OCI-M1 (cell line): ENCODE results near the gene KDM4C.
A peak's percentile ranks its signal among the peaks of the same experiment; 100 is the strongest.
"Not testable (repeated sequence)": the region's sequence is repeated elsewhere in the genome, so short reads cannot be mapped to it uniquely, and the experiment has no call there.

Source experiments
- DNase-seq: peaks from one replicate; lab custom pipeline; 2025; lab: John Stamatoyannopoulos, UW

Gene KDM4C

GRCh38 chr9:6764523-6764922 is 6.8 kb downstream of the KDM4C start:
- DNase-seq = no peak

GRCh38 chr9:6764950-6765349 is 7.2 kb downstream of the KDM4C start:
- no peak for DNase-seq

- DNase-seq = no peak
Observed at GRCh38 chr9:6765396-6765795, 7.6 kb downstream of the KDM4C start.

GRCh38 chr9:6766606-6767005 is 8.8 kb downstream of the KDM4C start:
- DNase-seq = no peak

DNA sequence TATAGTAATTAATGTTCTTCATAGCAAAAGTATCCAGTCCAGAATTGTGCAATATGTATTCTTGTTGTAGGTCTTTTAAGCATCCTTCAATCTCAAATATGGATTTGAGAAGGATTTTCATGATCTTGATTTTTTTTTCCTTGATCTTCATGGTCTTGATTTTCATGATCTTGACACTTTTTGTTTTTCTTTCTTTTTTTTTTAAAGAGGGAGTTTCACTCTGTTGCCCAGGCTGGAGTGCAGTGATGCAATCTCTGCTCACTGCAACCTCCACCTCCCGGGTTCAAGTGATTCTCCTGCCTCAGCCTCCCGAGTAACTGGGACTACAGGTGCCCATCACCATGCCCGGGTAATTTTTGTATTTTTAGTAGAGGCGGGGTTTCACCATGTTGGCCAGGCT is 10.8 kb downstream of the KDM4C start:
- DNase-seq = not testable (repeated sequence)

DNA sequence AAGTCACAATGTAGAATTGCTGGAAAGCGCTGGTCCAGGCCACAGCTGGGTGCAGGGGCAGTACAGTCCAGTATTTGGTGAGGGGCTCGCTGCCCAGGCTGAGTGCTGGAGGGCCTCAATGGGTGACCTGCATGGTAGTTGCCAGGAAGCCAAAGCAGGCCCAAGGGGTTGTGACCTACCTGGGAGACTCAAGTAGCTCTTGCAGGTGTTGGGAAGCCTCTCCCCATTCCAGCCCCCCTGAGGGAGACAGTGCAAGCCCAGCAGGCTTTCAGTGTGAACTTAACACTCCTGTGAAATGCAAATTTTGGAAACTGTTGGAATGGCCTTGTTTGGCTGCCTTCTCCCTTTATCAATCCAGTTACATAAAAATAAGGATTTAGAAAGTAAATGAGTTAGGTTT is 13.9 kb downstream of the KDM4C start:
- DNase-seq = no peak

- DNase-seq = peak; percentile 86
Observed at GRCh38 chr9:6777213-6777902, 19.6 kb downstream of the KDM4C start.

DNA sequence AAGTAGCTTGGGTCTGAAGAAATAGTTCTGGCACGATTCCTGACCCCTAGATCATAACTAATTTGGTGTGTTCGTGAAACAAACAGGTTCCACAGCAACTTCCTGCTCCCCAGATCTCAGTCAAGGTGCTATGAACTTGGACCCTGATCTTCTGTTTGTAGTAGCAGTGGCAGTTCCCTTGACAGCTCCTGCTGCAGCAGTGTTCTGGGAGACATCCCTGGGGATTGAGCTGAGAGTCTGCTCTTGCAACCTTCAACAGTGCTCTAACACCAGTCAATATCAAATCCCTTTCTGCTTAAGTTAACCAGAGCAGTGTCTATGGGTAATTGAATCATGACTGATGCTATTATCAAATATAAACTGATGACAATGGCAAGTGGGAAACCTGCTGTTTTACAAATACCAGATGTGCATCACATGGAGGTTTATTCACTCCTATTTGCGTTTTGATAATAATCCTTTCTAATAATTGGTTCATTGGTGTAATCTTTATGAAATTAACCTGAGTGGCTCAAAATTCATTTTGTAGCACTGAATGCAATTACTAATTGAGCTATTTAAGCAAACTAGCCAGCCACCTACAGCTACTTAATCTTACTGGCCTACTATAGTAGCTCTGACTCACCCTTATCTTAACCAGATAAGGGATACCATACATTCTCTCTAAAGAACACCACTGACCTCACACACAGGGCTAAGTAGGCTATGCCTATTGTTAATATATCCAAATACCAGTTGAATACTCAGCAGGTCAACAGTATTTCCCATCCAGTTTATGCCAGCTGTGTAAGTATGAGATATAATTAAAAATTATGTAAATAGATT is 21.9 kb downstream of the KDM4C start:
- DNase-seq = peak; percentile 97

- DNase-seq = no peak
Observed at GRCh38 chr9:6780690-6781089, 22.9 kb downstream of the KDM4C start.

GRCh38 chr9:6781476-6781875 is 23.7 kb downstream of the KDM4C start:
- no peak for DNase-seq

- DNase-seq = no peak
Observed at GRCh38 chr9:6782345-6782744, 24.6 kb downstream of the KDM4C start.

GRCh38 chr9:6782981-6783380 is 25.2 kb downstream of the KDM4C start:
- DNase-seq = peak; percentile 91

DNA sequence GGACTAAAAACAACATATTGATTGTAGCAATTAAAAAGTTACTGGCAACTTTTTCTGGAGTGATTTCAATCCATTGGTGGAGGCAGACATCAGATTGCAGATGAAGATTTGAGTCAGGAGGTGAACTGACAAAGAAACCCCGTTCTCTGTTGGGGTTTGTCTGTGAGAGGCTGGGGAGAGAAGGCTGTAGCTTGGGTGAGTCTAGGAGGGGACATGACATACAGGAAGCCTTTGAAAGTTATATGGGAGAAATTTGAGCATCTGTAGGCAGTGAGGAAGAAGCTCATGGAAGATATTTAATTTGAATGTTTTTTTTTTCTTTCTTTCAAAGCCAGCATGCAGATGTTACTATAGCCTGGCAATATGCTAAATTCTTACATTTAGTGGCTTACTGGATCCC is 26.0 kb downstream of the KDM4C start:
- no peak for DNase-seq

- no peak for DNase-seq
Observed at GRCh38 chr9:6785682-6786081, 27.9 kb downstream of the KDM4C start.

GRCh38 chr9:6787793-6788161 is 30.0 kb downstream of the KDM4C start:
- DNase-seq = no peak

DNA sequence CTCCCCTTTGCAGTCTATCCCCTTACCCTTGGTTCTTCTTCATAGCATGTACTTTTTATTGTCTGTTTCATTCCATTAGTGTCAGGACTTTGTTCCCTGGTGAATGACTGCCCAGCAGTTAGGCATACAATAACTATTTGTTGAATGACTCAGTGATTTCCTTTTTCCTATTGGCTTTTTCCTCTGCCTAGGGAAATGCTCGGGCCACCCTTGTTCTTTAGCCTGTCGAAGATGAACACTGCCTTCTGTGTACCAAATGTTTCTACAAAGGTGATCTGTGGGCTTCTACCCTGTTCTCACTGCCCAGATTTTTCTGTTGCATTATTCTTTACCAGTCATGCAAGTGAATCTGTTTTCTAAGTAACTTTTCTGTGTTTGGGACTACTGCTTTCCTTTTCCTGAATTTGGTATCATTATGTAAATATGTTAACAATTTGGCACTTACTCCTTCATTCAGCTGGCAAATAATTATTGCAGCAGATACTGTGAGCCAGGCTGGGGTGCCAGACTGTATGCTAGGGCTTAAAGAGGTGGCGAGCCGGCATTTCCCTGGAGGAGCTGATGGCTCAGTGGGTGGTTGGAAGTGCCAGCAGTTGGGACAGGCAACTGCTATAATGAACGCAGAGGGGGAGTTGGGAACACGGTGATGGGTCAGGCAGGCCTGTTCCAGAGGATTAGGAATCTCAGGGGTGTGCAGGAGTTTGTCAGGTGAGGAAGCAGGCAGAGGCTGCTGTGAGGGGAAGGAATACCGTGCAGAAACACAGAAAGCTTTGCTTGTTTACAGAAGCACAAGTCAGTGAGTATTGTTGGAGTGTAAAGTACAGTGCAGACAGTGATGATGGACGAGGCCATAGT is 30.6 kb downstream of the KDM4C start:
- DNase-seq = no peak

GRCh38 chr9:6789017-6789338 is 31.2 kb downstream of the KDM4C start:
- DNase-seq = not testable (repeated sequence)

DNA sequence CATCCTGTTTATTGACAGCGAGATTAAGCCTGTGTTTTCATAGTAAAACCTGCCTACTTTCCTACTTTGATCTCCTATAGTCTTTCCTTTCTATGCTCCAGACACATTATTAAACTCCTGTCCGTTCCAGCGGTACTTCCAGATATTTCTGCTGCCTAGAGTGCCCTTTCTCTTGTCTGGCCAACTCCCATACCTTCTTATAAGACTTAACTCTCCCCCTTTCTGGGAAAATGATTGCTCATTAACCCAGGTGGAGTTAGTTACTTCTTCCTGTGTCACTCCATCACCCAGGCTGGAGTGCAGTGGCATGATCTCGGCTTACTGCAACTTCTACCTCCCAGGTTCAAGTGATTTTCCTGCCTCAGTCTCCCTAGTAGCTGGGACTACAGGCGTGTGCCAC is 33.1 kb downstream of the KDM4C start:
- DNase-seq = no peak

- DNase-seq = no peak
Observed at GRCh38 chr9:6793203-6793602, 35.4 kb downstream of the KDM4C start.

- no peak for DNase-seq
Observed at GRCh38 chr9:6794936-6795335, 37.2 kb downstream of the KDM4C start.

DNA sequence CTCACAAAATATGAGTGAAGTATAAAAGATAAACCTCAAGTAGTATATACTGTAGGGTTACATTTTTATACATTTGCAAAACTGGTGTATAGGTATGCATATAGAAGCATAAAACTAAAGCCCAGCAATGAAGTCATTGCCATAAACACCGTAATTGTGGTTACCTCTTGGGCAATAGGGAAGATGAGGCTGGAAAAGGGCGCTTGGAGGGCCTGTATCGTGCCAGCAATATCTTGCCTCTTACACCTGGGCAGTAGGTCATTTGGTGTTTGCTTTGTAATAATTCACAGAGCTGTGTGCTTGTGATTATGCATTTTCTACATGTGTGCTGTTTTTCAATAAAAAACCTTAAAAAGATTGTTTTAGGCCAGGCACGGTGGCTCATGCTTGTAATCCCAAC is 45.2 kb downstream of the KDM4C start:
- no peak for DNase-seq

DNA sequence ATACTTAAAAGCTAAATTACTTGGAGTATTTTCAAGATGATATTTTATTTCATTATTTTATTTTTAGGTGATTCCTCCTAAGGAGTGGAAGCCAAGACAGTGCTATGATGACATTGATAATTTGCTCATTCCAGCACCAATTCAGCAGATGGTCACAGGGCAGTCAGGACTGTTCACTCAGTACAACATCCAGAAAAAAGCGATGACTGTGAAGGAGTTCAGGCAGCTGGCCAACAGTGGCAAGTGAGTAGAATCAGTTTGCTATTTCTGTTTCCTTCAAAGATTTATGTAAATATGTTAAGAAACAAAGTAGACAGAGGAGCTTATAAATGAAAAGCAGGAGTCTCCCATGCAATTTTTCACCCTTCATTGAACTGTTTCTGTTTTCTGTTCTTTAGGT is 47.8 kb downstream of the KDM4C start:
- DNase-seq = no peak

- not testable (repeated sequence) for DNase-seq
Observed at GRCh38 chr9:6806318-6806717, 48.5 kb downstream of the KDM4C start.
